ENCODE measurements around the gene TRIM44.
"Not testable (repeated sequence)": the region's sequence is repeated elsewhere in the genome, so short reads cannot be mapped to it uniquely, and the experiment has no call there.

TRIM44 gene

GRCh38 chr11:35658020-35658948 lies 4.3 kb upstream of the TRIM44 start:
- DNase-seq (ENCODE audit: insufficient read length, low spot score) (no peak), FAIRE-seq (no peak)
- TF ChIP-seq CTCF (IDR thresholded peaks at IDR 0.05; ENCODE audit: insufficient read depth, missing control alignments) = no peak

GRCh38 chr11:35661534-35661933 lies 1.0 kb upstream of the TRIM44 start:
- TF ChIP-seq CTCF (IDR thresholded peaks at IDR 0.05; ENCODE audit: insufficient read depth, missing control alignments) = no peak
- FAIRE-seq = no peak
- DNase-seq (ENCODE audit: insufficient read length, low spot score) = no peak

- DNase-seq (ENCODE audit: insufficient read length, low spot score) (no peak), FAIRE-seq (no peak)
- TF ChIP-seq CTCF (IDR thresholded peaks at IDR 0.05; ENCODE audit: insufficient read depth, missing control alignments) = no peak
Observed at GRCh38 chr11:35662061-35662648, 420 bp upstream of the TRIM44 start.

- DNase-seq (ENCODE audit: insufficient read length, low spot score) (no peak), FAIRE-seq (no peak)
- no peak for TF ChIP-seq CTCF (IDR thresholded peaks at IDR 0.05; ENCODE audit: insufficient read depth, missing control alignments)
Observed at GRCh38 chr11:35663408-35663702, 780 bp downstream of the TRIM44 start.

- DNase-seq (ENCODE audit: insufficient read length, low spot score) = no peak
- no peak for TF ChIP-seq CTCF (IDR thresholded peaks at IDR 0.05; ENCODE audit: insufficient read depth, missing control alignments)
- no peak for FAIRE-seq
Observed at GRCh38 chr11:35664977-35665441, 2.4 kb downstream of the TRIM44 start.

GRCh38 chr11:35667257-35667656 lies 4.7 kb downstream of the TRIM44 start:
- FAIRE-seq = no peak
- no peak for TF ChIP-seq CTCF (IDR thresholded peaks at IDR 0.05; ENCODE audit: insufficient read depth, missing control alignments)
- DNase-seq (ENCODE audit: insufficient read length, low spot score) = no peak

- FAIRE-seq; DNase-seq (ENCODE audit: insufficient read length, low spot score): not testable (repeated sequence)
Observed at GRCh38 chr11:35668350-35668749, 5.8 kb downstream of the TRIM44 start.

Measured in D721Med (cell line).